Activated T-cell treated with anti-CD3 and anti-CD28 coated beads for 4 hours (primary cell): ENCODE measurements around the gene AUTS2.
"Not testable (repeated sequence)": the region's sequence is repeated elsewhere in the genome, so short reads cannot be mapped to it uniquely, and the experiment has no call there.

Experiments used
- DNase-seq: peaks from one replicate; pipeline ENCODE4 v3.0.0-alpha.2; 2020

Gene AUTS2

GRCh38 chr7:70574970-70575799 lies 976.9 kb downstream of the AUTS2 start:
- DNase-seq, result no peak

- no peak for DNase-seq
Measured at GRCh38 chr7:70577078-70577477, 978.8 kb downstream of the AUTS2 start.

GRCh38 chr7:70578131-70578530 lies 979.9 kb downstream of the AUTS2 start:
- DNase-seq, result no peak

- DNase-seq, result no peak
Measured at GRCh38 chr7:70579397-70580097, 981.3 kb downstream of the AUTS2 start.

- no peak for DNase-seq
Measured at GRCh38 chr7:70580161-70580560, 981.9 kb downstream of the AUTS2 start.

- DNase-seq, result no peak
Measured at GRCh38 chr7:70582927-70583895, 984.9 kb downstream of the AUTS2 start.

GRCh38 chr7:70583965-70584883 lies 985.9 kb downstream of the AUTS2 start:
- DNase-seq, result no peak

GRCh38 chr7:70585071-70585470 lies 986.8 kb downstream of the AUTS2 start:
- DNase-seq, result no peak

- DNase-seq, result no peak
Measured at GRCh38 chr7:70586822-70587221, 988.5 kb downstream of the AUTS2 start.

- DNase-seq, result no peak
Measured at GRCh38 chr7:70587739-70588138, 989.5 kb downstream of the AUTS2 start.

- DNase-seq, result no peak
Measured at GRCh38 chr7:70588191-70588921, 990.1 kb downstream of the AUTS2 start.

- no peak for DNase-seq
Measured at GRCh38 chr7:70589010-70589409, 990.7 kb downstream of the AUTS2 start.

- DNase-seq, result no peak
Measured at GRCh38 chr7:70589590-70589989, 991.3 kb downstream of the AUTS2 start.

GRCh38 chr7:70590126-70590854 lies 992.0 kb downstream of the AUTS2 start:
- DNase-seq, result no peak

GRCh38 chr7:70591643-70592042 lies 993.4 kb downstream of the AUTS2 start:
- no peak for DNase-seq

GRCh38 chr7:70592171-70592570 lies 993.9 kb downstream of the AUTS2 start:
- no peak for DNase-seq

- no peak for DNase-seq
Measured at GRCh38 chr7:70594170-70594569, 995.9 kb downstream of the AUTS2 start.

- not testable (repeated sequence) for DNase-seq
Measured at GRCh38 chr7:70594885-70595284, 996.6 kb downstream of the AUTS2 start.

- DNase-seq, result no peak
Measured at GRCh38 chr7:70595370-70595754, 997.1 kb downstream of the AUTS2 start.

GRCh38 chr7:70595755-70596597 lies 997.7 kb downstream of the AUTS2 start:
- no peak for DNase-seq
